ENCODE data around the gene MCRIP2. TPM values are rescaled to one million over a fixed set of nuclear protein-coding genes. Genes with fewer than 3 reads are reported as not detected.

Gene MCRIP2
- total RNA-seq, 4 donors from 2014 or later: 19.2 to 60.7 (median 39.7) TPM

DNA sequence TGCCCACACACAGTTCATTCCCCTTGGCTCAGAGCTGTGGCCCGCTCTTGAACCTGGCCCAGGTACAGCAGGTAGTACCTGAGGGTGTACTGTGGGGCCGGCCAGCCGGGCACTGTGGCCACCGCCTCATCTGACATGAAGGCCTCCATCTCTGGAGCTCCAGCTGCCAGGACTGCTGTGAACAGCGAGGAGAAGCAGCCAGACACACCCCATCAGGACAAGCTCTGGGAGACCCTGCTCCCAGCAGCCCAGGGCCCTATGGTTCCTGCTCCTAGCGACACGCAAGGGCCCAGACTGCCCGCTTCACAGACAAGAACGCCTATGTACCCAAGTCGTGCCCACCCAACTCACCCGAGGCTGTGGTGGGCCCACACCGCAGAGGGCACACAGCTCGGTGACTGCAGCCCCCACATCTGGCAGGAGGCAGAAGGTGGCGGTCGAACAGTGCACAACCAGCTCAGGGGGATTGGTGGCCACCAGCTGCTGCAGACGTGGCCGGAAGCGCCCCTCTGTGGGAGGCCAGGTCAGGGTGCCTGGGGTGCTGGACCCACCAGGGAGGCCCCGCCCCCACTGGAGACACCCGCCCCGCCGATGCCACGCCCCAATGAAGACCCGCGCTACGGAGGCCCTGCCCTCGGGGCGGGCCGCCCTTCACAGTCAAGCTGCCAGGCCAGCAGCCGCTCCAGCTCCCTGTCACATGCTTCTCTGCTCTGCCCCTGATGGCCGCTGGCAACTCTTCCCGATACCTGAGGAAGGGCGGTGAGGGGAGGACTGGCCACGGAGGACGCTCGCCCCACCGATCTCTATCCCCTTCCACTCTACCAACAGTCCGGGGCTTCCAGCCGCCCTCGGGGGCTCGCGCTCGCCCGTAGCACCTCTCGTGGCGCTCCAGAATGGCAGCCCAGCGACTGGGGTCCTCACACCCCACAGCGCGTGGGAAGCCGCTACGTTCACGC lies 37.5 kb downstream of the MCRIP2 start:
- TF ChIP-seq, protein P1, sequence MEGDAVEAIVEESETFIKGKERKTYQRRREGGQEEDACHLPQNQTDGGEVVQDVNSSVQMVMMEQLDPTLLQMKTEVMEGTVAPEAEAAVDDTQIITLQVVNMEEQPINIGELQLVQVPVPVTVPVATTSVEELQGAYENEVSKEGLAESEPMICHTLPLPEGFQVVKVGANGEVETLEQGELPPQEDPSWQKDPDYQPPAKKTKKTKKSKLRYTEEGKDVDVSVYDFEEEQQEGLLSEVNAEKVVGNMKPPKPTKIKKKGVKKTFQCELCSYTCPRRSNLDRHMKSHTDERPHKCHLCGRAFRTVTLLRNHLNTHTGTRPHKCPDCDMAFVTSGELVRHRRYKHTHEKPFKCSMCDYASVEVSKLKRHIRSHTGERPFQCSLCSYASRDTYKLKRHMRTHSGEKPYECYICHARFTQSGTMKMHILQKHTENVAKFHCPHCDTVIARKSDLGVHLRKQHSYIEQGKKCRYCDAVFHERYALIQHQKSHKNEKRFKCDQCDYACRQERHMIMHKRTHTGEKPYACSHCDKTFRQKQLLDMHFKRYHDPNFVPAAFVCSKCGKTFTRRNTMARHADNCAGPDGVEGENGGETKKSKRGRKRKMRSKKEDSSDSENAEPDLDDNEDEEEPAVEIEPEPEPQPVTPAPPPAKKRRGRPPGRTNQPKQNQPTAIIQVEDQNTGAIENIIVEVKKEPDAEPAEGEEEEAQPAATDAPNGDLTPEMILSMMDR (IDR thresholded peaks at IDR 0.05; ENCODE audit: low read depth): no peak

DNA sequence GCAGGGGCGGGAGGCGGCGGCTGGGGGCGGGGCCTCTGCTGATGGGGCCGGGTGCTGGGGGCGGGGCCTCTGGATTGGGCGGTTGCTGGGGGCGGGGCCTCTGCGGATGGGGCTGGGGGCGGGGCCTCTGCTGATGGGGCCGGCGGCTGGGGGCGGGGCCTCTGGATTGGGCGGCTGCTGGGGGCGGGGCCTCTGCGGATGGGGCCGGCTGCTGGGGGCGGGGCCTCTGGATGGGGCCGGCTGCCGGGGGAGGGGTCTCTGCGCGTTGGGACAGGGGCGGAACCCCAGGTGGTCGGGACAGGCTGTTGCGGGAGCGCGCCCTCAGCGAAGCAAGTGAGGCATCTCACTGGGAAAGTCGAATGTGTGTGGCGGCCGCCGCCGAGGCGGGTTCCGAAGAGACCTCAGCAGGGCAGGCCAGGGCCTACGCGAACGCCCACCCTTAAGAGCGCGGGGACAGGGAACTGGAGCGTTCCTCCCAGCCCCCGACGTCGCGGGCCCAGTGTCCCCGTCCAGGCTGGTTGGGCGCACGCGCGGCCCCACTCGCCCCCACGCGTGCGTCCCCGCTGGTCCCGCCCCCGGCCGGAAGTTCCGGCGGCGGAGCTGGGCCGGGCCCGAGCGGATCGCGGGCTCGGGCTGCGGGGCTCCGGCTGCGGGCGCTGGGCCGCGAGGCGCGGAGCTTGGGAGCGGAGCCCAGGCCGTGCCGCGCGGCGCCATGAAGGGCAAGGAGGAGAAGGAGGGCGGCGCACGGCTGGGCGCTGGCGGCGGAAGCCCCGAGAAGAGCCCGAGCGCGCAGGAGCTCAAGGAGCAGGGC lies 38.4 kb downstream of the MCRIP2 start, which contains the start of gene STUB1:
STUB1 (plus strand) TSS at position 597 of the 811 bp plus-strand sequence; CDS start at position 713, 116 bp downstream.
- TF ChIP-seq, protein P1 (IDR thresholded peaks at IDR 0.05; ENCODE audit: low read depth): no peak

GRCh38 chr16:680625-680945 lies 39.0 kb downstream of the MCRIP2 start:
- TF ChIP-seq, protein P1 (IDR thresholded peaks at IDR 0.05; ENCODE audit: low read depth): no peak

GRCh38 chr16:680967-681745 lies 39.5 kb downstream of the MCRIP2 start:
- TF ChIP-seq, protein P1 (IDR thresholded peaks at IDR 0.05; ENCODE audit: low read depth): no peak

GRCh38 chr16:681746-682427 lies 40.3 kb downstream of the MCRIP2 start:
- TF ChIP-seq, protein P1 (IDR thresholded peaks at IDR 0.05; ENCODE audit: low read depth): no peak

DNA sequence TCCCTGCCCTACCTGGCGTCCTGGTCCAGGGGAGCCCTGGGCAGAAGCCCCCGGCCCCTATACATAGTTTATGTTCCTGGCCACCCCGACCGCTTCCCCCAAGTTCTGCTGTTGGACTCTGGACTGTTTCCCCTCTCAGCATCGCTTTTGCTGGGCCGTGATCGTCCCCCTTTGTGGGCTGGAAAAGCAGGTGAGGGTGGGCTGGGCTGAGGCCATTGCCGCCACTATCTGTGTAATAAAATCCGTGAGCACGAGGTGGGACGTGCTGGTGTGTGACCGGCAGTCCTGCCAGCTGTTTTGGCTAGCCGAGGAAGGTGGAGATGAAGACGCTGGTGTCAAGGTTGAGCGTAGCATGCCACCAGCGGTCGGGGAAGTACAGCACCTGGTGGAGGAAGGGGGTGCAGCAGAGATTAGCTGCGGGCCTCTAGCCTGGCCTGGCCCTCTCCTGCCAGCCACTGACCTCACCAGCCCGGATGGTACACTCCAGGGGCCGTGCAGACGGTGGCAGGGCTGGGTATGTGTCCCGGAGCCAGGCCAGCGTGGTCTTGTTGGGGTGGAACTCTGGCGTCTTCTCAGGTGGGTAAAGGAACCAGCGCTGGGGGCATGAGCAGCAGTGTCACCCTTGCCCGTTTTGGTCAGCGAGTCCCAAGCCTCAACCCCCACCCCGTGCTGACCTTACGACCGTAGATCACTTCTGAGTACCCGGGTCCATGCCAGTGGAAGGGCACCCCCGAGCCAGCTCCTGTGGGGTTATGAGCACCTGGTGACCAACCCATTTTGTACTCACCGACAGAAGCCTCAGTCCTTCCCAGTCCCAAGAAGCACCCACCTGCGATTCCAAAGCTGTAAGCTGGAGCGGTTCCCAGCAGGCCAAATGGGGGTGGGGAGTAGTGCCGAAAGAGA lies 41.1 kb downstream of the MCRIP2 start:
- TF ChIP-seq, protein P1 (IDR thresholded peaks at IDR 0.05; ENCODE audit: low read depth): no peak

Measured in subcutaneous adipose tissue (tissue), 4 donors.